22Rv1 (cell line): ENCODE measurements around the gene LRRN2.

Source experiments
- H3K27ac ChIP-seq: fragments of 450-650 bp; 2 replicates; pipeline ENCODE4 v1.5.1; 2017
- ZFX ChIP-seq: fragments of 450-650 bp; IDR thresholded peaks from 2 replicates; pipeline ENCODE4 v1.6.1; 2017; ENCODE audit warnings: antibody characterized with exemption, borderline replicate concordance
- TF ChIP-seq, protein P1 (sequence below): fragments of 450-650 bp; IDR thresholded peaks from 2 replicates; pipeline ENCODE4 v1.5.1; 2017; ENCODE audit warnings: mild to moderate bottlenecking

Gene LRRN2

DNA sequence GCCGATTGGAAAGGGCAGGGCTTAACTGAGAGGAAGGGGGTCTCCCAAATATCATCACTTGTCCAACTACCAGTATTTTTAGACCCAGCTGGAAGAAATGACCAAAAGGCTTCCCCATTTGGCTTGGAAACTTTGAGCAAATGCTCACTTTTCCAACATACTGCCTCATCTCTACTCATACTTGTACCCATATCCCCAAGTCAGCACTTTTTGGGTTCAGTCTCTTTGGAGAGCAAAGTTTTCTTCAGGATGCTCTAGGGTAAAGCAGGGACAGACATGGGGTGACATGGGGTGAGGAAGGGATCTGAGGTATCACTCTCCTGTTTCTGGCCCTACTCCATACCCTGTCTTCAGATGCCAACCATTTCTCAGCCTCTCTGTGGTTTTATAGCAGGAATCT, 27.2 kb downstream of the LRRN2 start:
- no peak overlapping the region for H3K27ac ChIP-seq
- TF ChIP-seq ZFX: no peak
- TF ChIP-seq, protein P1, sequence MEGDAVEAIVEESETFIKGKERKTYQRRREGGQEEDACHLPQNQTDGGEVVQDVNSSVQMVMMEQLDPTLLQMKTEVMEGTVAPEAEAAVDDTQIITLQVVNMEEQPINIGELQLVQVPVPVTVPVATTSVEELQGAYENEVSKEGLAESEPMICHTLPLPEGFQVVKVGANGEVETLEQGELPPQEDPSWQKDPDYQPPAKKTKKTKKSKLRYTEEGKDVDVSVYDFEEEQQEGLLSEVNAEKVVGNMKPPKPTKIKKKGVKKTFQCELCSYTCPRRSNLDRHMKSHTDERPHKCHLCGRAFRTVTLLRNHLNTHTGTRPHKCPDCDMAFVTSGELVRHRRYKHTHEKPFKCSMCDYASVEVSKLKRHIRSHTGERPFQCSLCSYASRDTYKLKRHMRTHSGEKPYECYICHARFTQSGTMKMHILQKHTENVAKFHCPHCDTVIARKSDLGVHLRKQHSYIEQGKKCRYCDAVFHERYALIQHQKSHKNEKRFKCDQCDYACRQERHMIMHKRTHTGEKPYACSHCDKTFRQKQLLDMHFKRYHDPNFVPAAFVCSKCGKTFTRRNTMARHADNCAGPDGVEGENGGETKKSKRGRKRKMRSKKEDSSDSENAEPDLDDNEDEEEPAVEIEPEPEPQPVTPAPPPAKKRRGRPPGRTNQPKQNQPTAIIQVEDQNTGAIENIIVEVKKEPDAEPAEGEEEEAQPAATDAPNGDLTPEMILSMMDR: no peak

- TF ChIP-seq ZFX: no peak
- TF ChIP-seq, protein P1: no peak
- no peak overlapping the region for H3K27ac ChIP-seq
Measured at GRCh38 chr1:204653590-204654340, 31.8 kb downstream of the LRRN2 start.

- TF ChIP-seq, protein P1: no peak
- TF ChIP-seq ZFX: no peak
- H3K27ac ChIP-seq: no peak overlapping the region
Measured at GRCh38 chr1:204652497-204652896, 33.0 kb downstream of the LRRN2 start.

GRCh38 chr1:204651843-204652421, 33.6 kb downstream of the LRRN2 start:
- H3K27ac ChIP-seq: no peak overlapping the region
- no peak for TF ChIP-seq ZFX
- TF ChIP-seq, protein P1: no peak

GRCh38 chr1:204650911-204651570, 34.5 kb downstream of the LRRN2 start:
- H3K27ac ChIP-seq: no peak overlapping the region
- TF ChIP-seq, protein P1: no peak
- TF ChIP-seq ZFX: no peak

DNA sequence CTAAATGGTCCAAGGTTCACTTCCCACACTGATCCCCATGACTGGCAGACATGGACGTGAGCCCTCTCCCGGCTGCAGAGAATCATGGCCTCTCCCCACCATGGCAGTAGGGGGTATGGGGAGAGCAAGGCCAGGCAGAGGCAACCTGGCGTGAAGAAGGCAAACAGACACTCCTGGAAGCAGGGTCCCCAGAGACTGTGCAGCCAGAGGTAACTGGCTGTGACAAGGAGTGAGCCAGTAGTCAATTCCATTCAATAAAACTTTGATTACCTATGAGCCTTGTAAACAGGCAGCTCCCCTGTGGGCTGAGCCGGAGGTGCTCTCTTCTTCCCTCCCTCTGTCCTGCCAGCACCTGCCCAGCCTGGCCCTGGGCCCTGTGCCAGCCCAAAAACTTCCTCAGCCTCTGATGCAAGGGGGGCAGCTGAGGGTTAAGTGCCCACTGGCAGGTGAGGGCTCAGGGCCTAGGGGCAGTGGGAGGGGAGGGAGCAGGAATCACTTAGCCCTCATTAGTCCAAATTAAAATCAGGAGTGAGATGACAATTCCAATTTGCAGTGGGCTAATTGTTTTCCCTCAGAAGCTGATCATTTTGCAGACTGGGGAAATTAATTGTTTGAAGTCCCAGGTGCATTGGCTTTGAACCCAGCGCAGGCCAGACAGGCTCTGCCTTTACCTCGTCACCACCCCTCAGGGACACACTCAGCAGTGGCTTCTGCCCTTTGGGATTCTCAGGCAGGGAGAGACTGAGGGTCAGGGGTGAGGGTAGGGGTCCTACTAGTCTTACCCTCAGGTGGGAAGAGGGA, 35.6 kb downstream of the LRRN2 start:
- H3K27ac ChIP-seq: no peak overlapping the region
- TF ChIP-seq, protein P1: no peak
- TF ChIP-seq ZFX: no peak
